ENCODE measurements around the gene SLC9B2. TPM values are rescaled to one million over a fixed set of nuclear protein-coding genes. Genes with fewer than 3 reads are reported as not detected.

SLC9B2 gene
- polyA plus RNA-seq, 1 experiment = 10.1 TPM

DNA sequence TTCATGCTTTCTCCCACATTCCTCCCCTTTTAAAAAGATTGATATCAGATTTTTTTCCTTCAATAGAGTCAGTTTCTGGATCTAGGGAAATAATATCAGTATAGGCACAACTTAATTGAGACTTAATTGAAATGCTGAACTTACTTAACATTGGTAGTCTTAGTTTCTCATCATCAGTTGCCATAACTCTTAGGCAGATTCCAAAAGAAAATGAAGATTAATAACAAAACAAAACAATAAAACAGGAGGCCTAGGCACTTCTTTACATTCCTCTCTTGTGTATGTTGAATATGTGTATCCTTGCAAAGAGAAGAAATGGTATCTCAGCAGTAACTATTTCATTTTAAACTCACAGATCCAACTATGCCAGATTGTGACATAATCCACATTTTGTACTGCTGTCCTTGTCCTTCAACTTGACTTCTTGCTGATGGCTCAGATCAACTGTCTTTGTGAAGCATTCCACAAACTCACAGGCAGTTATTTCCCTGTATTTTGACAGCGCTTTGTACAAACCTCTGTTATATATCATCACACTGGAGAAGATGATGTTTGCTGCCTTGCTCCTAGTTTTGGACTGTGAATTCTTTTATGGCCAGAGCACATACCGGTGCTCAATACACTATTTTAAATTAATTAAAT is 9.1 kb upstream of the SLC9B2 start:
- no peaks in the 10 kb centered on the region for H3K27me3 ChIP-seq (ENCODE audit: control insufficient read depth, insufficient read depth, low read length)
- no peak for DNase-seq (ENCODE audit: low read depth, low spot score)
- TF ChIP-seq, protein P1, sequence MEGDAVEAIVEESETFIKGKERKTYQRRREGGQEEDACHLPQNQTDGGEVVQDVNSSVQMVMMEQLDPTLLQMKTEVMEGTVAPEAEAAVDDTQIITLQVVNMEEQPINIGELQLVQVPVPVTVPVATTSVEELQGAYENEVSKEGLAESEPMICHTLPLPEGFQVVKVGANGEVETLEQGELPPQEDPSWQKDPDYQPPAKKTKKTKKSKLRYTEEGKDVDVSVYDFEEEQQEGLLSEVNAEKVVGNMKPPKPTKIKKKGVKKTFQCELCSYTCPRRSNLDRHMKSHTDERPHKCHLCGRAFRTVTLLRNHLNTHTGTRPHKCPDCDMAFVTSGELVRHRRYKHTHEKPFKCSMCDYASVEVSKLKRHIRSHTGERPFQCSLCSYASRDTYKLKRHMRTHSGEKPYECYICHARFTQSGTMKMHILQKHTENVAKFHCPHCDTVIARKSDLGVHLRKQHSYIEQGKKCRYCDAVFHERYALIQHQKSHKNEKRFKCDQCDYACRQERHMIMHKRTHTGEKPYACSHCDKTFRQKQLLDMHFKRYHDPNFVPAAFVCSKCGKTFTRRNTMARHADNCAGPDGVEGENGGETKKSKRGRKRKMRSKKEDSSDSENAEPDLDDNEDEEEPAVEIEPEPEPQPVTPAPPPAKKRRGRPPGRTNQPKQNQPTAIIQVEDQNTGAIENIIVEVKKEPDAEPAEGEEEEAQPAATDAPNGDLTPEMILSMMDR (IDR thresholded peaks at IDR 0.05; ENCODE audit: low read depth, low read length) = no peak
- POLR2A ChIA-PET = no interaction called here
- H3K9me3 ChIP-seq (ENCODE audit: control insufficient read depth, insufficient read depth, low read length) = no peaks in the 10 kb centered on the region
- no peak overlapping the region for H3K27ac ChIP-seq (ENCODE audit: low read depth, low read length)
- CTCF ChIA-PET = interaction anchor here (0.7 kb wide), 1 partner anchor 1741 kb away, joined by 3 read pairs; no protein-coding TSS in a partner anchor
- no peak overlapping the region for H3K4me3 ChIP-seq (ENCODE audit: low read depth, low read length)

DNA sequence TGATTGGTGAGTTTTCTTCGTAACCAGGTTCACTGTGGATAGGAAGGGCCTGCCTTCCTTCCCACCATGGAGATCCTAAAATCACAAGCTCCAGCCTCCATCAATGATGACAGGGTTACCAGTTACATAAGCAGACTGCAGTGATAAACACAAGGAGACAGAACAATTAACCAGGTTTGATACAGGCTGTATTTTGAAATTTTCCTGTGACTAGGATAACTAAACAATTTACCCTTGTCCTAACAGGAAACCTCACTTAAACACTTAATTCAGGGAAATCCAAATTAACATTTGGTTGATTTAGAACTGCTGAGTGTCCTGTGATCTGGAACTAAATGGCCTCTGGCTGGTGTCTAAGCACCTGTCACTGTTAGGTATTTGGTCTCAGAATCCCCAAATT is 3.1 kb upstream of the SLC9B2 start:
- TF ChIP-seq, protein P1 (IDR thresholded peaks at IDR 0.05; ENCODE audit: low read depth, low read length) = no peak
- Histone ChIP-seq H3K9me3 (ENCODE audit: control insufficient read depth, insufficient read depth, low read length) (no peaks in the 10 kb centered on the region), H3K4me3 (ENCODE audit: low read depth, low read length) (no peak overlapping the region), H3K27me3 (ENCODE audit: control insufficient read depth, insufficient read depth, low read length) (no peaks in the 10 kb centered on the region), H3K27ac (ENCODE audit: low read depth, low read length) (no peak overlapping the region)
- no peak for DNase-seq (ENCODE audit: low read depth, low spot score)
- CTCF ChIA-PET = interaction anchor here (0.8 to 9.6 kb wide), 3 partner anchors 12 to 459 kb away, joined by 3 to 72 read pairs (median 30); partner anchors contain the start of gene BDH2
- POLR2A ChIA-PET = no interaction called here

DNA sequence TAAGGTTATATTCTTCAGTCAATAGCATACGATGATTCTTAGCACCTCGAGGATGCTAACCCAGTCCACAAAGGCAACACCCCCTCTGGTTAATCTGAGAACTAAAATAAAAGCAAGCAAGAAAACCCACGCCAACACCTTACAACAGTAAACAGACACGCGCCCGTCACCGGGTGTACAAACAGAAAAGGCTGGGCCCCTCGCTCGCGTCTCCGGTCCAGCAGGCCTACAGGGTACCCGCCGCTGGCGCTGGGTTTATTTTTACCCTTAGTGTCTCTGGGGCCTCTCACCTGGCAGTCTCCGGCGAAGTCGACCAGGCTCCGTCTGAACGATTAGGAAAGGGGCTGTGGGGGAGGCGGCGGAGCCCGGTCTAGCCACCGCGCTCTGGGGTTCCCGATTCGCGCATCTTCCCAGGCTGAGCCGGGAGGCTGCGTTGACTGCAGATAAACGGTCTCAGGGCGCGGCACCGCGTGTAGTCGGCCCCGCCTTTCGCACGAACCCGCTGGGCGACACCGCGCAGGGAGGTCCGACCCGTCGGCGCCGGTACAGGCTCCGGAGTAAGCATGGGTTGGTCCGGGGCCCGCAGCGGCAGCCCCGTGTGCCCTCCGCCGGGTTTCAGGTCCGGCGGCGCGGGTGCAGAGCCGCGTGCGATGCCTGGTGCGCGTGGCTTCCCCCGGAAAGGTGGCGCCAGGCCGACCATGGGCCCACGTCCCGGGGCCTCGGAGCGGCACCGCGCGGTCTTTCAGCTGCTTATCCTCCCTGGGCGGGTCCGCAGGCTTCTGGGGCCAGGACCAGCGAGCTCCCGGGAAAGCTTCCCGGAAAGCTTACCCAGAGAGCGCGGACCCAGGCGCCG is 441 bp downstream of the SLC9B2 start:
- Histone ChIP-seq H3K27ac (ENCODE audit: low read depth, low read length) (peak overlapping the region; percentile 74), H3K27me3 (ENCODE audit: control insufficient read depth, insufficient read depth, low read length) (no peaks in the 10 kb centered on the region), H3K4me3 (ENCODE audit: low read depth, low read length) (peak overlapping the region; percentile 70), H3K9me3 (ENCODE audit: control insufficient read depth, insufficient read depth, low read length) (no peaks in the 10 kb centered on the region)
- ChIA-PET CTCF (interaction anchor here (0.8 to 9.6 kb wide), 3 partner anchors 15 to 30 kb away, joined by 3 to 72 read pairs (median 5); no protein-coding TSS in a partner anchor), POLR2A (interaction anchor here (0.8 to 1.6 kb wide), 5 partner anchors 16 to 248 kb away, joined by 3 to 5 read pairs (median 4); partner anchors contain the start of gene CISD2)
- TF ChIP-seq, protein P1 (IDR thresholded peaks at IDR 0.05; ENCODE audit: low read depth, low read length) = no peak
- no peak for DNase-seq (ENCODE audit: low read depth, low spot score)

DNA sequence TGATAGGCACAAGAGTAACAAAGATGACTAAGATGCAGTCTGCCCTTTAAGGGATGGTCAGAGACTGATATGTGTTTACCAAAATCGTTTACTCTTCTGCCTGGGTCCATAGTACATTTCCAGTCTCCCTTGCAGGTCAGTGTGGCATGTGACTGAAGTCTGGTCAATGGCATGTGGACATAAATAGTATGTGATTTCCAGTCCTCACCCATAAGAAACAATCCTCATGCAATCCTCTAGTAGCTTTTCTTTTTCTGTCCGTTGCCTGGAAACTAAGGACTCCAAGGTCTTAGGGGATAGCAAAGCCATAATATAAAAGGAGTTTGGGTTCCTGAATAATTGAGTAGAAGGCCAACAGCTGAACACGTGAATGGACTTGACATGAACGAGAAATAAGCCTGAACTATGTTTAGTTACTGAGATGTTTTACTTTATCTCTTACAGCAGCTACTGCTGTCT is 1.1 kb downstream of the SLC9B2 start:
- POLR2A ChIA-PET = interaction anchor here (1.1 to 1.6 kb wide), 2 partner anchors 206 to 248 kb away, joined by 4 to 5 read pairs; partner anchors contain the start of gene CISD2
- no peak for DNase-seq (ENCODE audit: low read depth, low spot score)
- TF ChIP-seq, protein P1 (IDR thresholded peaks at IDR 0.05; ENCODE audit: low read depth, low read length) = no peak
- Histone ChIP-seq H3K27me3 (ENCODE audit: control insufficient read depth, insufficient read depth, low read length) (no peaks in the 10 kb centered on the region), H3K4me3 (ENCODE audit: low read depth, low read length) (peak overlapping the region; percentile 70), H3K27ac (ENCODE audit: low read depth, low read length) (no peak overlapping the region), H3K9me3 (ENCODE audit: control insufficient read depth, insufficient read depth, low read length) (no peaks in the 10 kb centered on the region)
- CTCF ChIA-PET = interaction anchor here (0.8 to 9.6 kb wide), 4 partner anchors 16 to 29 kb away, joined by 3 to 72 read pairs (median 4); no protein-coding TSS in a partner anchor

All from AG04450 (cell line).